ENCODE data around the gene MTR.
"Not testable (repeated sequence)": the region's sequence is repeated elsewhere in the genome, so short reads cannot be mapped to it uniquely, and the experiment has no call there.

The MTR gene

DNA sequence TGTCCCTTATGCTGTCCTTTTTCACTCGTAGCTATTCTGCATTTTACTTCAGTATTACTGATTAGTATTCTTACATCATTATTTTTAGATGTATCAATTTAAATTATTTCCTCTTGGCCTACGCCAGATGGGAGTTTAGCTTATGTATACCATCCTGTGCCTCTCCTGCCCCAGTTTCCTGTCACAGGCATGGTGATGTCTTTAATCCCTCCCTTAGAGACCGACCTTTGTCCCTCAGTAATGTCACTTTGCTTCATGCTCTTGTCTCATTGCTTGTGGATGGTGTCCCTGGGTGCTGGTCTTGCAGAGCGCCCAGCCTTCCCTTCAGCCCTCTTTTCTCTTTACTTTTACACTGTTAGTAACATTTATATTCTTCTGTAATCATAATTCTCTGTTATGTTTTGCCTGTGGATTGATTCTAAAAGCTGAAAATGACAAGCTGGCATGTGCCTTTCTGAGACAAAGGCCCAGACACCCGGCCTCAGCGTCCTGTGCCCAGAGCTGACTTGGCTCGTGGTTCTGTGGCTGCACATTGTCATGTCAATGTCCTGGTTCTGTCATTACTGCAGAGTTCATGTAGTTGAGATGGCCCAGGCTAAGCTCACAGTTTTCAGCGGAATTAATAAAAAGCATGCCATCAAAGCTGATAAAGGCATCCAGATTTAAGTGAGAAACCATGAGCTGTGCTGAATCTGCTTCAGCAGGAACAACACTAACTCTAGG, 100.7 kb downstream of the MTR start:
- no peak for DNase-seq (ENCODE audit: low read depth in 3 of 3, low spot score in 1 of 3)

DNA sequence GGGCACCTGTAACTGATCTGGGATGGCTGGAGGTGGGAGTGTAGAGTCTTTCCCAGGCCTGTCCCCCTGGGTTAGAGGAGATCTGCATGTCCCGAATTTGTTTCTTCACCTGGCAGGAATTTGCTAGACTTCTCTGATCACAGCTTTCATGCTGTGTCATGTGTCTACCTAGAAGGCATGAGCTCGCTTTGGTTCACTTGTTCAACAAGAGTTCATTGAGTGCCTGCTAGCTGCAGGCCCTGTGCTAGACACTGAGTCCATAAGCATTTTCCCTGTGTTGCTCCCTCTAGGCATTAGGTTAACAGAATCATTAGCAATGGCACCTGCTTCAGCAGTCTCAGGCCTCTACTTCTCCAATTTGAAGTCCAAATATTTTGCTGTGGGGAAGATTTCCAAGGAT, 101.6 kb downstream of the MTR start:
- no peak for DNase-seq (ENCODE audit: low read depth in 3 of 3, low spot score in 1 of 3)

DNA sequence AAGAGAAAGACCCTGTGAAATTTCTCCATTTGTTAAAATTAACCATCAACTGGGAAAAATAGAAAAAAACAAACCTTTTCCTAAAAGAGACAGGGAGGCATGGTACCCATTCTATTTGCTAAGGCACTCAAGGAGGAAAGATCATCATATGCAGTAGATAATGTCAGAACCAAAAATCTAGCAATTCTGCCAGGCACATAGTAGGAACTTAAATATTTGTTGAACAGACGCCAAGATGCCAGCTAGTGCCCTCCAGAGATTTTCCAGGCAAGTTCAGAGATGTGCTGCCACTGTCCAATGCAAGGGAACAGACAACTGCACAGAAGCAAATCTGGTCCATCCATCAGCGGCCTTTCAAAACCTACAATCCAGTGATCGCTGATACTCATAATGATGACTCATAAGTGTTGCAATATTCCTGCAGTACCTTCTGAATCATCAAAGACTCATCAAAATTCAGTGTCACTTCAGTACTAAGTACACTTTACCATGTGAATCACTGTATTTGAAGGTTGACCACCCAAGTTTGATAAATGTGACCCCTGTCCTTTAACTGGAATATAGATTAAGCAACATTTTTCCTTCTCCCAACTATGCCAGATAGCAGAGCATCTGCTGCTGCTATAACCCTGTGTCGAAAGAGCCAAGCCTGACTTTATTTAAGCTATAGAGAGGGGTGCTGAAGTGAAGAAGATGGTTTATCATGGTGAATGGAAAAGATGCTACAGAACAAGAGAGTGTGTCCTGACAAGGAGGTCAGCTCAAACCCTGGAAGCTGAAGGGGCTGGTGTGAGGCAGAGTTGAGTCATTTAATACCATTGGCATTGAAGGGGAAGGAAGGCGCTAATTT, 110.0 kb downstream of the MTR start:
- DNase-seq (ENCODE audit: low read depth in 3 of 3, low spot score in 1 of 3), result no peak

DNA sequence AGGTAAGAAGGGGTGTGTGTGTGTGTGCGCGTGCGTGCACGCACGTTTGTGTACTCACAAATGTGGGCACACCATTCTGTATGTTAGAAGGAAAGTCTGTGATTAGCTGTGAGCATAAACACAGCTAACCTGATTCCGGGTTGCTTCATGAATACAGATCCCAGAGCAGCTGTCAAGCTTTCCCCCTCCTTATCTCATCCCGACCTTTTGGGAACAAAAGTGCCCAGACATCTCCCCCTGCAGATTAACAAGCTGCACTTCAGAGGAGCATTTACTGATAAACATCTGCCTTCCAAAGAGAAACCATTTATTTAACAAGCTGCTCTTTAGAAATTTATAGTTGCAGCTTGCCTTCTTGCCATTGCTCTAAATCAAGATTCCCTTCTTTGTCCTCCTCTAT, 112.1 kb downstream of the MTR start:
- no peak for DNase-seq (ENCODE audit: low read depth in 3 of 3, low spot score in 1 of 3)

GRCh38 chr1:236908669-236909068, 113.6 kb downstream of the MTR start:
- DNase-seq (ENCODE audit: low read depth in 3 of 3, low spot score in 1 of 3), result no peak

DNA sequence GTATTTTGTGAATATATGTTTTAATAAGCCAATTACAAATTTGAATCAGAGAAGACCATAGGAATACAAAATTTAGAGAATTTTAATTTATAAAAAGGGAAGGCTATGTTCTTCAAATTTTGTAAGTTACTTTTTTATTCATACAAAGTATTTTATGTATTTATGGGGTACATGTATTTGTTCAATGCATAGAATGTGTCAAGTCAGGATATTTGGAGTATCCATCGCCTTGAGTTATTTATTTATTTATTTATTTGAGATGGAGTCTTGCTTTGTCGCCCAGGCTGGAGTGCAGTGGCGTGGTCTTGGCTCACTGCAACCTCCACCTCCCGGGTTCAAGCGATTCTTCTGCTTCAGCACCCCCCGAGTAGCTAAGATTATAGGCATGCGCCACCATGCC, 116.0 kb downstream of the MTR start:
- DNase-seq (ENCODE audit: low read depth in 3 of 3, low spot score in 1 of 3), result not testable (repeated sequence)

DNA sequence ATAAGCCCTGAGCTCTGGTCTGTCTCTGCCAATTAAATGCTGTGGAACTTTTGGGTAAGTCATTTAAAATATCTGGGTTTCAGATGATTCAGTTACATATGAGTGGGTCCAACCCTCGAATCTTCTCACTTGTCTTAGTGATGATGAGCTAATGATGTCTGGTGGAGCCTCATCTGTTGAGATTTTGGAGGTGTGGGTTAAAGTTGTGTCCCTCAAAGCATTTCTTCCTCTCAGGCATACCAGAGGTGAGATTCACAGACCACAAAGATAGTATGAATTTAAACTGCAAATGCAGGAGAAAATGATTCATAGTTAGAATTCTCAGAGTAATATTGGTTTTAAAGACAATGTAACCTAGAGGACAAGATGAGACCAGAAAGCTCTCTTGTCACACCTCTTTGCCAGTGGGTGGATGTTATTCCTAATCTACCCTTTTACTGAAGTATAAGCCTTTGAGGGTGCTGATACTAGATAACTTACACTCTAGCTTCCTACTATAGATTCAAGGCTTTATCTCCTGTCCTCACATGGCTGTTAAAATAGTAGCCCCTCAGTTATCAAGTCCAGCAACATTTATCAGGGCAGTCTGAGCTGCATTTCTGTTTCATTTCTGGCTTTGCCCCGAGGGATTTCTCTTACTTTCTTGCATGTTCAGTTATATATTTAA, 118.4 kb downstream of the MTR start:
- no peak for DNase-seq (ENCODE audit: low read depth in 3 of 3, low spot score in 1 of 3)

- no peak for DNase-seq (ENCODE audit: low read depth in 3 of 3, low spot score in 1 of 3)
Observed at GRCh38 chr1:236914375-236914774, 119.3 kb downstream of the MTR start.

DNA sequence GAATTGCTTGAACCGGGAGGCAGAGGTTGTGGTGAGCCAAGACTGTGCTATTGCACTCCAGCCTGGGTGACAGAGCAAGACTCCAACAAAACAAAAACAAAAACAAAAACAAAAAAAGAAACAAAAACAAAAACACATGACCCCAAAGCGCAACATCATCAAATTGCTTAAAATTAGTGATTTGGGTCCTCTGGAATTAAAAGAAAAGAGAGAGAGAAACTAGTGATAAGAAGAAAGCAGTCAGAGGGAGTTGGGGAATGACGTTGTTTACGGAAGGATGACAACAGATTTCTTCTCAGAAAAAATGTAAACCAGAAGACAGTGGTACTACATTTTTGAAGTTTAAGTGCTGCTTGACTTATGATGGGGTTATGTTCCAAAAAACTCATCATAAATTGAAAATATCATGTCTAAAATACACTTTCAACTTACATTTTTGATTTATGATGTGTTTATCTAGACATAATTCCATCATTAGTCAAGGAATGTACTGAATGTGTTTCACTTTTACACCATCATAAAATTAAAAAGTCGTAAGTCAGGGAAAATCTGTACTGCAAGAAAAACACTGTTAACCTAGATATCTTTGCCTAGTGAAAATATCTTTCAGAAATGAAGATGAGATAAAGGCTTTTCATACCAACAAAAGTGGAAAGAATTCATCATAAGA, 121.2 kb downstream of the MTR start:
- DNase-seq (ENCODE audit: low read depth in 3 of 3, low spot score in 1 of 3), result no peak

DNA sequence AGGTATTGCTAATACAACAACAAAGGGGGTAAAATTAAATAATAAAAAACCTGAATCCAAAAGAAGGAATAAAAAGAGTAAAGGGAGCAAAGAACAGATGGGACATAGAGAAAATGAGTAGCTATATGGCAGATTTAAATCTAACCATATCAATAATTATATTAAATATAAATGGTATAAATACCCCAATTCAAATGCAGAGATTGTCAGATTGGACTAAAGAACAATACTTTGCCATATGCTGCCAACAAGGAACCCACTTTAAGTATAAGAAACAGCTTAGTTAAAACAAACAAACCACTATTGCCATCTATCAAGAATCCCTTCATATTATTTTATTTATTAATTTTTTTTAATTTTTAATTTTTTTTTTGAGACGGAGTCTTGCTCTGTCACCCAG, 122.4 kb downstream of the MTR start:
- no peak for DNase-seq (ENCODE audit: low read depth in 3 of 3, low spot score in 1 of 3)

- DNase-seq (ENCODE audit: low read depth in 3 of 3, low spot score in 1 of 3), result no peak
Observed at GRCh38 chr1:236920286-236920894, 125.3 kb downstream of the MTR start.

DNA sequence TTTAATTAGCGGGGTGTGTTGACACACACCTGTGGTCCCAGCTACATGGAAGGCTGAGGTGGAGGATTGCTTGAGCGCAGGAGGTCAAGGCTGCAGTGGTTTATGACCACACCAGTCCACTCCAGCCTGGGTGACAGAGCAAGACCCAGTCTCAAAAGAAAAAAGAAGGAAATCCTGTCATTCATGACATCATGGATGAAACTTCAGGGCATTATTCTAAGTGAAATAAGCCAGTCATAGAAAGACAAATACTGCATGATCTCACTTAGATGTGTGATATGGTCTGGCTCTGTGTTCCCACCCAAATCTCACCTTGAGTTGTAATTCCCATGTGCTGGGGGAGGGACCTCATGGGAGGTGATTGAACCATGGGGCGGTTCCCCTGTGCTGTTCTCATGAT, 126.5 kb downstream of the MTR start:
- no peak for DNase-seq (ENCODE audit: low read depth in 3 of 3, low spot score in 1 of 3)

DNA sequence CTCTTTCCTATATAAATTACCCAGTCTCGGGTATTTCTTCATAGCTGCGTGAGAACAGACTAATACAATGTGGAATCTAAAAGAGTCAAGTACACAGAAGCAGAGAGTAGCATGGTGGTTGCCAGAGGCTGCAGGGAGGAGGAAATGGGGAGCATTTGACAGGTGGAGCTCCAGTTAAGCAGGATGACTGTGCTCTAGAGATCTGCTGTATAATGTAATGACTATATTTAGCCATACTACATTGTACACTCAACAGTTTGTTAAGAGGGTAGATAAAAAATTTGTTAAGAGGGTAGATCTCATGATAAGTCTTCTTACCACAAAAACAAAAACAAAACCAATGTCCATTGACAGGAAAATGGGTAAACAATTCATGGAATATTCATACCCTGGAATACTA, 127.1 kb downstream of the MTR start:
- DNase-seq (ENCODE audit: low read depth in 3 of 3, low spot score in 1 of 3), result no peak

- DNase-seq (ENCODE audit: low read depth in 3 of 3, low spot score in 1 of 3), result no peak
Observed at GRCh38 chr1:236925386-236925785, 130.3 kb downstream of the MTR start.

- DNase-seq (ENCODE audit: low read depth in 3 of 3, low spot score in 1 of 3), result no peak
Observed at GRCh38 chr1:236930503-236930902, 135.4 kb downstream of the MTR start.

- DNase-seq (ENCODE audit: low read depth in 3 of 3, low spot score in 1 of 3), result no peak
Observed at GRCh38 chr1:236938760-236939159, 143.7 kb downstream of the MTR start.

GRCh38 chr1:236942431-236942830, 147.3 kb downstream of the MTR start:
- DNase-seq (ENCODE audit: low read depth in 3 of 3, low spot score in 1 of 3), result no peak

DNA sequence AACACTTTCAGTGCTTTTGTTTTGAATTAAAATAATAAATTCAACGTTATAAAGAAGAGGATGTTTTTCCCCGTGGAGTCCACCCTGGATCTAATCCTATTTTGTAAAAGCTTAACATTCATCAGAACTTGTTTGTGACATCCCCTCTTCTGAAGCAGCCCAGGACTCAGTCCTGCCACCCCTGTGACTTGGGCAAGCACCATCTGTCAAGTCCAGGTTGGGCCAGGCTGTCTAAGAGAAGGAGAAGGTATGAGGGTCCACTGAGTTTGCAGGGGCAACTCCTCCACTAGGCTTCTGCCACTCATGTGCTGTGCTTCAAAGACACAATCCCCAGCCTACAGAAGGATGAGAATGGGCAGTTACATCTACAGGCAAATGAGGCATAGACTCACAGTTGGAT, 149.5 kb downstream of the MTR start:
- DNase-seq (ENCODE audit: low read depth in 3 of 3, low spot score in 1 of 3), result no peak

- no peak for DNase-seq (ENCODE audit: low read depth in 3 of 3, low spot score in 1 of 3)
Observed at GRCh38 chr1:236945002-236945401, 149.9 kb downstream of the MTR start.

DNA sequence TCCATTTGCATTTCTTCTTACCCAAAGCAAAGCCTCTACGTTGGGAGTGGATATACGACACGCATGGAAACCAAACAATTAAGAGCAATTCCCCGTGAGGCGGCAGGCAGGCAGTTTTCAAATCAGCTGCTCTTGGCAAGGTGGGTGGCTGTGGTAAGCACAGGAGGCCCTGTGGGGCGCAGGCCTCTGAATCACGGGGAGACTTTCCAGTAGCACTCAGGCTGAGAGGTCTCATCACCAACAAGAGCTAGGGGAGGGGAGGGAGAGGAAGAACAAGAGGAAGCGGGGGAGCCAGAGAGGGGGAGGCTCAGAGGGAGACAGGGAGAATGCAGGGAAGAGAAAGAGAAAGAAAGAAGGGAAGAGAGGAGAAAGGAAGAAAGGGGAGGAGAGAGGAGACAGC, 152.7 kb downstream of the MTR start:
- no peak for DNase-seq (ENCODE audit: low read depth in 3 of 3, low spot score in 1 of 3)

DNA sequence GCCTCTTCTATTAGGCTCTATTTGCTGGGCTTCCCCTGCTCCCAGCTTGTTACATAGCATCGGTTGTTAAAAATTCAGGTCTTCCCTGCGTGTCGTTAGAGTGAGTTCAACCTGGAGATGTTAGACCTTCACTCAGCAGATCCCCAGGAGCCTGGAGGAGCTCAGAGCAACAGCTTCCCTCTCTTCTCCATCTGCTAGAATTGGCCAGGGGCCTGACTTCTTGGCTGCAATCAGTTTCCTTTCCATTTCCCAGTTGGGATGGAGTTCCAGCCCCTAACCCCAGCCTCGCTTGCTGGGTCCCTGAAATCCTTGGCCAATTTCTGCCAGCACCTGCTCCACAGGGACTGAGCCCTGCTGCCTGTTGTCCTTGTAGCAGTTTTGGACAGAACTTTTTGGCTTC, 153.3 kb downstream of the MTR start:
- DNase-seq (ENCODE audit: low read depth in 3 of 3, low spot score in 1 of 3), result no peak
